Sigmoid colon (tissue), 7 donors: ENCODE data around the gene CZIB. TPM values are rescaled to one million over a fixed set of nuclear protein-coding genes. Genes with fewer than 3 reads are reported as not detected.

Experiments used
- DNase-seq: peaks from one replicate; pipeline ENCODE4 v3.0.0-alpha.2; 2019
- H3K27ac ChIP-seq, 4 donors: fragments of 200-600 bp; sonication (generic); one replicate each; pipeline ENCODE4 v1.5.1; 2016 to 2019; ENCODE audit warnings: mild to moderate bottlenecking in 1 of 4
- H3K27me3 ChIP-seq, 3 donors: fragments of 200-600 bp; sonication (generic); one replicate each; pipeline ENCODE4 v1.5.1; 2019; ENCODE audit warnings: mild to moderate bottlenecking in 1 of 3
- H3K36me3 ChIP-seq, 4 donors: fragments of 200-600 bp; sonication (generic); one replicate each; pipeline ENCODE4 v1.5.1; 2016 to 2019
- H3K4me1 ChIP-seq, 4 donors: fragments of 200-600 bp; sonication (generic); one replicate each; pipeline ENCODE4 v1.5.1; 2017 to 2019
- H3K4me3 ChIP-seq, 4 donors: fragments of 200-600 bp; sonication (generic); one replicate each; pipeline ENCODE4 v1.5.1; 2017 to 2019; ENCODE audit warnings: mild to moderate bottlenecking in 2 of 4, moderate library complexity in 1 of 4
- H3K9me3 ChIP-seq, 4 donors: fragments of 200-600 bp in 3 of 4; sonication (generic) in 3 of 4; one replicate each; pipeline versions ENCODE4 v1.5.1 to v1.6.1; 2013 to 2019
- EP300 ChIP-seq, 4 donors: sonication (generic); formaldehyde crosslinking; IDR thresholded peaks; one replicate each; pipeline ENCODE4 v1.6.1; 2017; ENCODE audit warnings: antibody characterized with exemption in 4 of 4
- POLR2A ChIP-seq, 2 donors: fragments of 450-650 bp; IDR thresholded peaks; one replicate each; pipeline ENCODE4 v1.6.1; 2016; ENCODE audit warnings: antibody characterized with exemption in 2 of 2, mild to moderate bottlenecking in 2 of 2, moderate library complexity in 2 of 2
- POLR2AphosphoS5 ChIP-seq, 4 donors: sonication (generic); formaldehyde crosslinking; IDR thresholded peaks; one replicate each; pipeline ENCODE4 v1.6.1; 2017; ENCODE audit warnings: antibody characterized with exemption in 4 of 4
- WGBS, 2 donors: extraction: QIAGEN DNeasy Blood & Tissue Kit; methylation state at CpG; one replicate each; pipeline ENCODE4 v1.1.7; 2013; 5-methylcytosine and 5-hydroxymethylcytosine counted together
- intact Hi-C: fragments of 100-400 bp; cut with DNase I; formaldehyde crosslinking; loops from one replicate; pipeline ENCODE4 v1.15.1; 2023
- polyA plus RNA-seq, 3 donors: library from polyadenylated mRNA; stranded (reverse); fragments of 200-250 nt; gene quantifications; one replicate each; pipeline ENCODE4 v1.2.3, GENCODE V29; 2013
- total RNA-seq, 4 donors: library from RNA; depleted of rRNA; stranded (reverse); fragments of >200 nt; gene quantifications; one replicate each; pipeline ENCODE4 v1.1.0, GENCODE V29; 2016
- TF ChIP-seq, protein P1 (sequence below), 4 experiments: fragments of 450-650 bp in 3 of 4; fragments of 200-600 bp in 1 of 4; IDR thresholded peaks; one replicate each; pipeline ENCODE4 v1.5.1; 2016 to 2019; ENCODE audit warnings: antibody characterized with exemption in 4 of 4, mild to moderate bottlenecking in 3 of 4, moderate library complexity in 2 of 4
- donor health status: healthy with polysubstance abuse.
- donor health status: Bipolar disorder and iron deficiency.
- donor health status: healthy.

CZIB gene
- total and polyA plus RNA-seq, 7 donors, result 49.4 to 95.6 (median 79.2) TPM

DNA sequence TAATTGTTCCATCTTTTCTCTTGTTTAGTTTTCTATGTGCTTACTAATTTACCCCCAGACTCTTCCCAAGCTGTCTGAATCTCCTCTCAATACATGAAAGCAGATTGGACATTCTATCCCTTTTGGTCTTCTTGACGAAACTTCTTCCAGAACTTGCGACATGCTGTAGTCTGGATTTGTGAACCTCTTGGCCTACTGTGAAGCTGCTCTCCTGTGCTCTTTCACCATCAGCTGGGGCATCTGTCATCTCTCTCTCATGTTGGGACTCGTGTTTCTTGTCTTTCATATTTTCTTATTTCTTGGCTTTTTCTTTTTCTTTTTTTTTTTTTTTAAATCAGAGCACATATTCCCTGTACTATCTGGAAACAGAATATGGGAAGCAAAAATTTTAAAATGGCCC, 17.0 kb downstream of the CZIB start:
- H3K9me3 ChIP-seq, result peaks cover 0 to 5% (median 0%) of the 10 kb centered on the region in 4 donors
- peak; percentile 15 for DNase-seq
- peaks cover 0 to 9% (median 4%) of the 10 kb centered on the region in 4 donors for H3K4me1 ChIP-seq
- H3K36me3 ChIP-seq, result peaks cover 10 to 67% (median 32%) of the 10 kb centered on the region in 4 donors
- no peaks in the 10 kb centered on the region for H3K27me3 ChIP-seq
- intact Hi-C loops, result no loop called here
- TF ChIP-seq POLR2A (IDR thresholded peaks at IDR 0.05) (no peak), POLR2AphosphoS5 (IDR thresholded peaks at IDR 0.05) (no peak), EP300 (IDR thresholded peaks at IDR 0.05) (no peak)
- TF ChIP-seq, protein P1, sequence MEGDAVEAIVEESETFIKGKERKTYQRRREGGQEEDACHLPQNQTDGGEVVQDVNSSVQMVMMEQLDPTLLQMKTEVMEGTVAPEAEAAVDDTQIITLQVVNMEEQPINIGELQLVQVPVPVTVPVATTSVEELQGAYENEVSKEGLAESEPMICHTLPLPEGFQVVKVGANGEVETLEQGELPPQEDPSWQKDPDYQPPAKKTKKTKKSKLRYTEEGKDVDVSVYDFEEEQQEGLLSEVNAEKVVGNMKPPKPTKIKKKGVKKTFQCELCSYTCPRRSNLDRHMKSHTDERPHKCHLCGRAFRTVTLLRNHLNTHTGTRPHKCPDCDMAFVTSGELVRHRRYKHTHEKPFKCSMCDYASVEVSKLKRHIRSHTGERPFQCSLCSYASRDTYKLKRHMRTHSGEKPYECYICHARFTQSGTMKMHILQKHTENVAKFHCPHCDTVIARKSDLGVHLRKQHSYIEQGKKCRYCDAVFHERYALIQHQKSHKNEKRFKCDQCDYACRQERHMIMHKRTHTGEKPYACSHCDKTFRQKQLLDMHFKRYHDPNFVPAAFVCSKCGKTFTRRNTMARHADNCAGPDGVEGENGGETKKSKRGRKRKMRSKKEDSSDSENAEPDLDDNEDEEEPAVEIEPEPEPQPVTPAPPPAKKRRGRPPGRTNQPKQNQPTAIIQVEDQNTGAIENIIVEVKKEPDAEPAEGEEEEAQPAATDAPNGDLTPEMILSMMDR (IDR thresholded peaks at IDR 0.05), result no peak
- H3K4me3 ChIP-seq, result no peak overlapping the region
- WGBS, 2 donors, result 96 to 98% methylated on average over 3 of the region's 3 CpGs
- no peak overlapping the region for H3K27ac ChIP-seq

- intact Hi-C loops, result loop anchor here (10.0 kb wide), 1 partner anchor 493 kb away; no protein-coding TSS in a partner anchor
- Histone ChIP-seq H3K36me3 (peaks cover 7 to 21% (median 14%) of the 10 kb centered on the region in 4 donors), H3K27me3 (no peaks in the 10 kb centered on the region), H3K9me3 (no peaks in the 10 kb centered on the region), H3K4me3 (no peak overlapping the region), H3K27ac (peak overlapping the region; percentile 99 to 100 (median 100)), H3K4me1 (peaks cover 0 to 38% (median 31%) of the 10 kb centered on the region in 4 donors)
- peak; percentile 69 for DNase-seq
- TF ChIP-seq POLR2AphosphoS5 (IDR thresholded peaks at IDR 0.05) (peak in 1 of 4 donors; percentile 42), POLR2A (IDR thresholded peaks at IDR 0.05) (no peak), EP300 (IDR thresholded peaks at IDR 0.05) (no peak)
- WGBS, 2 donors, result 19 to 50% methylated on average over 4 of the region's 4 CpGs
Observed at GRCh38 chr1:53198241-53198651, 22.2 kb downstream of the CZIB start.

- H3K27me3 ChIP-seq, result no peaks in the 10 kb centered on the region
- H3K9me3 ChIP-seq, result no peaks in the 10 kb centered on the region
- H3K4me1 ChIP-seq, result peaks cover 0 to 38% (median 31%) of the 10 kb centered on the region in 4 donors
- TF ChIP-seq EP300 (IDR thresholded peaks at IDR 0.05) (no peak), POLR2AphosphoS5 (IDR thresholded peaks at IDR 0.05) (no peak), POLR2A (IDR thresholded peaks at IDR 0.05) (no peak)
- TF ChIP-seq, protein P1 (IDR thresholded peaks at IDR 0.05), result no peak
- 33 to 34% methylated on average over 13 of the region's 13 CpGs for WGBS, 2 donors
- peak; percentile 58 for DNase-seq
- intact Hi-C loops, result loop anchor here (1.0 to 10.0 kb wide), 2 partner anchors 23 to 493 kb away; partner anchors contain the start of gene CZIB
- peak overlapping the region; percentile 99 to 100 (median 100) for H3K27ac ChIP-seq
- peaks cover under 1 to 14% (median 9%) of the 10 kb centered on the region in 4 donors for H3K36me3 ChIP-seq
- peak overlapping the region; percentile 89 to 100 (median 93) for H3K4me3 ChIP-seq
Observed at GRCh38 chr1:53197291-53198200, 22.9 kb downstream of the CZIB start.

DNA sequence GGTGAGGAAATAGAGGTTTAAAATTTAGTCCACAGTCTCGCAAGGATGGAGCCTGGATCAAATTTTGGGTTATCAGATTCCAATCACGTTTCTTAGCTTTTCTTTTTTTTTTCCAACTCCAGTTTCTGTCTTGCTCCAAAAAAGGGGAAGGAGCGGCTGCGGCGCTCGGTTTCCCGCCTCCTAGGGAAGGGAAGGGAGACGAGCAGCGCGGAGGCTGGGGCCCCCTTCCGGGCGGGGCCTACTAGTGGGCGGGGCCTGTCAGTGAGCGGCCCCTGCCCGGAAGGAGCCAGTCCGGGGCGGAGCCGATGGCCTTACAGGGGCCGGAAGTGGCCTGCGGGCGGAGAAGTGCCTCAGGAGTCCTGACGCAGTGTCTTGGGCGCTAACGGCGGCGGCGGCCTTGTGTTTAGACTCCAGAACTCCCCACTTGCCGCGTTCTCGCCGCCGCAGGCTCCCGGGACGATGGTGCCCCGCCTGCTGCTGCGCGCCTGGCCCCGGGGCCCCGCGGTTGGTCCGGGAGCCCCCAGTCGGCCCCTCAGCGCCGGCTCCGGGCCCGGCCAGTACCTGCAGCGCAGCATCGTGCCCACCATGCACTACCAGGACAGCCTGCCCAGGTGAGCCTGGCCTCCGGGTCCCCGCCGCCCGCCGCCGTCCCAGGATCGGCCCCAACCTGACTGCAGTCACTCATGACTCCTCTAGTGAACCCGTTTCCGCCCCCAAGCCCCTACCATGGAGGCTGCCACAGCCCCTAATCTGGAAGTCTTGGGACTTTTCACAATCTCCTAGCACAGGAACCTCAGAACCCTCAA, 23.7 kb downstream of the CZIB start, which contains the start of gene CPT2:
Gene CPT2, plus strand, starts transcription at position 340 of the 806 bp plus-strand sequence. Its CDS starts 120 bp downstream, at position 460.
- Histone ChIP-seq H3K4me3 (peak within 1 kb of the TSS; percentile 89 to 100 (median 93)), H3K27ac (peak within 1 kb of the TSS; percentile 99 to 100 (median 100)), H3K9me3 (no peaks in the 10 kb centered on the region), H3K4me1 (peaks cover 0 to 38% (median 31%) of the 10 kb centered on the region in 4 donors), H3K27me3 (no peaks in the 10 kb centered on the region), H3K36me3 (peaks cover 0 to 7% (median 3%) of the 10 kb centered on the region in 4 donors)
- no peak for TF ChIP-seq EP300 (IDR thresholded peaks at IDR 0.05)
- peak; percentile 89 to 96 for TF ChIP-seq POLR2A (IDR thresholded peaks at IDR 0.05)
- peak; percentile 97 to 99 (median 98) for TF ChIP-seq POLR2AphosphoS5 (IDR thresholded peaks at IDR 0.05)
- TF ChIP-seq, protein P1 (IDR thresholded peaks at IDR 0.05), result no peak
- 0% methylated on average over 57 of the region's 57 CpGs for WGBS, 2 donors
- peak; percentile 98 for DNase-seq
- intact Hi-C loops, result loop anchor here (1.0 to 10.0 kb wide), 2 partner anchors 24 to 492 kb away; partner anchors contain the start of gene CZIB
